Keratinocyte (primary cell): ENCODE measurements around the gene AADAT.

Experiments used
- CTCF ChIP-seq, 3 experiments: IDR thresholded peaks in 1 of 3; conservative IDR thresholded peaks in 1 of 3; optimal IDR thresholded peaks in 1 of 3; 2 replicates in 2 of 3; 3 replicates in 1 of 3; pipeline versions ENCODE3 to v1.5.1; 2011; ENCODE audit warnings: low read length in 3 of 3, mild to moderate bottlenecking in 3 of 3, moderate library complexity in 2 of 3, control low read depth in 1 of 3, inconsistent platforms in 1 of 3; ENCODE audit not compliant: insufficient read depth in 2 of 3; ENCODE audit errors: extremely low read depth in 1 of 3
- EZH2 ChIP-seq: IDR thresholded peaks from one replicate; pipeline ENCODE4 v1.6.1; 2012; ENCODE audit warnings: inconsistent platforms, mild to moderate bottlenecking, low read length, moderate library complexity

- TF ChIP-seq CTCF (optimal IDR thresholded peaks at IDR 0.05 in 1 of 3, IDR thresholded peaks at IDR 0.05 in 1 of 3, conservative IDR thresholded peaks at IDR 0.05 in 1 of 3; ENCODE audit: extremely low read depth in 1 of 3, insufficient read depth in 2 of 3, low read length in 3 of 3) (no peak), EZH2 (no peak)
These were observed 52.3 kb downstream of the AADAT start for GRCh38 chr4:170037481-170037880.
